Right atrium auricular region (tissue), 2 donors: ENCODE data around the gene PRLHR. TPM values are rescaled to one million over a fixed set of nuclear protein-coding genes. Genes with fewer than 3 reads are reported as not detected.

ENCODE experiments used
- DNase-seq: peaks from one replicate; pipeline ENCODE4 v3.0.0-alpha.2; 2019; ENCODE audit warnings: low spot score
- H3K27ac ChIP-seq, 2 donors: fragments of 200-600 bp; sonication (generic); 1 replicate in 1 of 2; 2 replicates in 1 of 2; pipeline ENCODE4 v1.5.1; 2016 to 2019
- H3K27me3 ChIP-seq, 2 donors: fragments of 200-600 bp; sonication (generic); one replicate each; pipeline versions ENCODE4 v1.5.1 to v1.6.0; 2017 to 2019
- H3K36me3 ChIP-seq: fragments of 200-600 bp; sonication (generic); one replicate; pipeline ENCODE4 v1.5.1; 2016
- H3K4me1 ChIP-seq, 2 donors: fragments of 200-600 bp; sonication (generic); one replicate each; pipeline versions ENCODE4 v1.5.1 to v1.6.0; 2017 to 2019
- H3K4me3 ChIP-seq, 2 donors: fragments of 200-600 bp; sonication (generic); 1 replicate in 1 of 2; 2 replicates in 1 of 2; pipeline ENCODE4 v1.5.1; 2017 to 2019; ENCODE audit warnings: mild to moderate bottlenecking in 1 of 2, moderate library complexity in 1 of 2
- H3K9me3 ChIP-seq, 2 donors: fragments of 200-600 bp; sonication (generic); one replicate each; pipeline ENCODE4 v1.5.1; 2019
- CTCF ChIP-seq, 2 donors: fragments of 200-600 bp; sonication (generic); IDR thresholded peaks; one replicate each; pipeline ENCODE4 v1.5.1; 2019; ENCODE audit warnings: antibody characterized with exemption in 2 of 2
- total RNA-seq, 2 donors: library from RNA; depleted of rRNA; stranded (reverse); fragments of >200 nt; gene quantifications; one replicate each; pipeline ENCODE4 v1.1.0, GENCODE V29; 2016

The PRLHR gene
- total RNA-seq, 2 donors from 2014 or later: not detected

DNA sequence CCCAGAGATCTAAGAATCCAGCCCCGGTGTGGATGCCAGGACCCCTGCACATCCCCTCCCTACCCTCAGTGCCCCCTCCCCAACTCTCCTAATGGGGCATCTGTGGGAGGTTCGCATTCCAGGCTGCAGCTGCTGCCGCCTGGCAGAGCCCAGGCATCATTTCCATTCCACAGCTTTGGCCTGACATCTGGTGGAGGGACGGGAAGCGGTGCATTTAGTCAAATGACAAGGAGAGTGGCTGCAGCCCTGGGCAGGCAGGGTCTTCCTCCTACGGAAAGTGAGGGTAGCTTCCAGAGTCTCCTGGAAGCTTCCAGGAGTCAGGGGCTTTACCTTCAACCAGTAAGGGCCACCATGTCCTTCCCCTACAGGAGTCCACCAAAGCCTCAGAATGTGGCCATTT lies 30.8 kb downstream of the PRLHR start:
- no peaks in the 10 kb centered on the region for H3K4me1 ChIP-seq
- H3K9me3 ChIP-seq: peaks cover 0 to 24% of the 10 kb centered on the region in 2 donors
- no peaks in the 10 kb centered on the region for H3K36me3 ChIP-seq
- H3K27ac ChIP-seq: no peak overlapping the region
- H3K27me3 ChIP-seq: no peaks in the 10 kb centered on the region
- no peak overlapping the region for H3K4me3 ChIP-seq
- peak in 1 of 2 donors; percentile 30 for TF ChIP-seq CTCF (IDR thresholded peaks at IDR 0.05)
- DNase-seq: peak; percentile 40

GRCh38 chr10:118564114-118564513 lies 31.3 kb downstream of the PRLHR start:
- Histone ChIP-seq H3K4me3 (no peak overlapping the region), H3K27me3 (no peaks in the 10 kb centered on the region), H3K27ac (no peak overlapping the region), H3K36me3 (no peaks in the 10 kb centered on the region), H3K9me3 (peaks cover 0 to 24% of the 10 kb centered on the region in 2 donors), H3K4me1 (no peaks in the 10 kb centered on the region)
- DNase-seq: peak; percentile 38
- TF ChIP-seq CTCF (IDR thresholded peaks at IDR 0.05): no peak

- Histone ChIP-seq H3K36me3 (no peaks in the 10 kb centered on the region), H3K9me3 (peaks cover 0 to 24% of the 10 kb centered on the region in 2 donors), H3K4me1 (no peaks in the 10 kb centered on the region), H3K4me3 (no peak overlapping the region), H3K27ac (no peak overlapping the region), H3K27me3 (no peaks in the 10 kb centered on the region)
- no peak for TF ChIP-seq CTCF (IDR thresholded peaks at IDR 0.05)
- peak; percentile 38 for DNase-seq
These were observed 32.0 kb downstream of the PRLHR start for GRCh38 chr10:118563373-118563890.

DNA sequence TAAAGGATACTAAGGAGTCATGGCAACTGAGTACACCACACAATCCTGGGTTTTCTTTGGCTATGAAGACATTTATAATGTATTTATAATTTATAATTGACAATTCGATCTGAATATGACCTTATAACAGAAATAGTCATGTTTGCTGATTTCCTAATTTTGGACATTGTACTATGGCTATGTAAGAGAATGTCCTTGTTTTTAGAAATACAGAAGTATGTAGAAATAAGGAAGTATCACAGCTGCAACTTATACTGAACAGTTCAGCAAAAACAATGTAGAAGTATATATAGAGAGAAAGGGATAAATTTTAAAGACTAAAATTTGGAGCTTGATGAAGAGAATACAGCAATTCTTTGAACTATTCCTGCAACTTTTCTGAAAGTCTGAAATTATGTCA lies 32.6 kb downstream of the PRLHR start:
- peaks cover 0 to 24% of the 10 kb centered on the region in 2 donors for H3K9me3 ChIP-seq
- no peaks in the 10 kb centered on the region for H3K27me3 ChIP-seq
- no peak overlapping the region for H3K27ac ChIP-seq
- no peaks in the 10 kb centered on the region for H3K4me1 ChIP-seq
- H3K36me3 ChIP-seq: no peaks in the 10 kb centered on the region
- DNase-seq: no peak
- no peak for TF ChIP-seq CTCF (IDR thresholded peaks at IDR 0.05)
- no peak overlapping the region for H3K4me3 ChIP-seq

DNA sequence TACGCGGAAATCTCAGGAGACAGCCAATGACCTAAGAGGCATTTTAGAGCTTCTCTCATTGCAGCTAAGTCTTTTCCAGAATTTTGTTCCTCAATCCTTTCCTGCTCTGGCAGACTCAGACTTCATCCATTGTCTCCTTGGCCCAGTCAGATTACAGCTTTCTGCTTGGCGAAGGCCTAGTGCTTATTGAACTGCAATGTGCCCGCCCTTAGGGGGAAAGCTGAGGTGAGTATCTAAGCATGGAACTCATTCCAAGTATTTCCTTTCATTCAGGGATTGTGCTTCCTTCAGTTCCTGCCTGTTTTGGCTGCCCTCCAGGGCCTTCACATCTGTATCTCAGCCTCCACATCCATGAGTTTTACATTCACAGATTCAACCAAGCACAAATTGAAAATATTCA lies 37.5 kb downstream of the PRLHR start:
- no peaks in the 10 kb centered on the region for H3K36me3 ChIP-seq
- no peaks in the 10 kb centered on the region for H3K4me1 ChIP-seq
- peak; percentile 23 for DNase-seq
- no peak overlapping the region for H3K27ac ChIP-seq
- H3K27me3 ChIP-seq: no peaks in the 10 kb centered on the region
- peaks cover 0 to 24% of the 10 kb centered on the region in 2 donors for H3K9me3 ChIP-seq
- no peak overlapping the region for H3K4me3 ChIP-seq
- TF ChIP-seq CTCF (IDR thresholded peaks at IDR 0.05): no peak

DNA sequence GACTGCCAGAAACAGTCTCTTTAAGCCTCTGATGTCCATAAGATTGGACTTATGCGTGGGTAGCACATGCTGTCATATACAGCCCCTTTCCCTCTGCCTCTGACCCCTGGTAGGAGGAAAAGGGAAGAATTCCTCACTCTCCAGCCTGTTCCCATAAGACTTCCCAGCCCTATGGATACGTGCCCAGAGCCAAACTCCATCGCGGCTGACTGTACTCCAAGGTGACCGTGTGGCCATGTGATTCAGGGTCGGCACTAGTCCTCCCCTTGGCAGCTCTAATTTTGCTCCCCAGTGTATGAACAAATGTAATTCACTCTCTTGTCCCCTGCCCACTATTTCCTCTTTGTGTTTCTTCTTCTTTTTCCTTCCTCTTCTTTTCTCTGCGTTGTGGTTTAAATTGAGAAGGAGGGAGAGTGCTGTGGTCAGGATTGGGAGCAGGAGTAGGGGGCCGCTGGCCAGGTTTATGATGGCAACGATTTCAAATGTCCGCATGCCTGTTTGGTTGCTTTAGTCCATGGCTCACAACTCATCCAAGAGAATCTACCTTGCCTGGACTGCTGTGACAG lies 43.8 kb downstream of the PRLHR start:
- Histone ChIP-seq H3K4me1 (no peaks in the 10 kb centered on the region), H3K27me3 (no peaks in the 10 kb centered on the region), H3K27ac (no peak overlapping the region), H3K4me3 (no peak overlapping the region), H3K9me3 (no peaks in the 10 kb centered on the region), H3K36me3 (no peaks in the 10 kb centered on the region)
- TF ChIP-seq CTCF (IDR thresholded peaks at IDR 0.05): no peak
- peak; percentile 28 for DNase-seq
